ENCODE results near the gene WARS2.

DNA sequence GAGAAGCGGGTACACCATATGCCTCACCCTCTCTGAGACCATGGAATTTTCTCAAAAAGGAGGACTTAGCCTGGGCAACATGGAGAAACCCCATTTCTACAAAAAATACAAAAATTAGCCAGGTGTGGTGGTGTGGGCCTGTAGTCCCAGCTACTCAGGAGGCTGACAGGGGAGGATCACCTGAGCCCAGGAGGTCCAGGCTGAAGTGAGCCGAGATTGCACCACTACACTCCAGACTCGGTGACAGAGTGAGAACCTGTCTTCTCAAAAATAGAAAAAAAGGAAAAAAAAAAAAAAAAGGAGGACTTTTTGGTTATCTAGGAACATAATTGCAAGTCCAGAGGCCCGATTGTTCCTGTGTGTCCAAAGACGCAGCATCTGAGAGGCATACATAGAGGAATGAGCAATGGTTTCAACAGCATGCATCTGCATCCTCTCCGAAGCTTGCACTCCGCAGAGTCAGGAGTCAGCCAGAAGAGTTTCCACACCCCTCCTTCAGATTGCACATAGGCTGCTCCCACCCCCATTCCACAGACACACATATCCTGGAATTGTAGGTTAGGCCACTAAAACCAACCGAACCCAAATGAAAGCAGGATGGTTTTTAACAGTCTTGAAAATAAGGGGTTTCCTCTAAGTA, 149.8 kb downstream of the WARS2 start:
- TF ChIP-seq POLR2AphosphoS5 (IDR thresholded peaks at IDR 0.05) (no peak), POLR2A (IDR thresholded peaks at IDR 0.05) (no peak)
- TF ChIP-seq, protein P1, sequence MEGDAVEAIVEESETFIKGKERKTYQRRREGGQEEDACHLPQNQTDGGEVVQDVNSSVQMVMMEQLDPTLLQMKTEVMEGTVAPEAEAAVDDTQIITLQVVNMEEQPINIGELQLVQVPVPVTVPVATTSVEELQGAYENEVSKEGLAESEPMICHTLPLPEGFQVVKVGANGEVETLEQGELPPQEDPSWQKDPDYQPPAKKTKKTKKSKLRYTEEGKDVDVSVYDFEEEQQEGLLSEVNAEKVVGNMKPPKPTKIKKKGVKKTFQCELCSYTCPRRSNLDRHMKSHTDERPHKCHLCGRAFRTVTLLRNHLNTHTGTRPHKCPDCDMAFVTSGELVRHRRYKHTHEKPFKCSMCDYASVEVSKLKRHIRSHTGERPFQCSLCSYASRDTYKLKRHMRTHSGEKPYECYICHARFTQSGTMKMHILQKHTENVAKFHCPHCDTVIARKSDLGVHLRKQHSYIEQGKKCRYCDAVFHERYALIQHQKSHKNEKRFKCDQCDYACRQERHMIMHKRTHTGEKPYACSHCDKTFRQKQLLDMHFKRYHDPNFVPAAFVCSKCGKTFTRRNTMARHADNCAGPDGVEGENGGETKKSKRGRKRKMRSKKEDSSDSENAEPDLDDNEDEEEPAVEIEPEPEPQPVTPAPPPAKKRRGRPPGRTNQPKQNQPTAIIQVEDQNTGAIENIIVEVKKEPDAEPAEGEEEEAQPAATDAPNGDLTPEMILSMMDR (IDR thresholded peaks at IDR 0.05) = no peak

Data from suprapubic skin (tissue), 4 donors.